GM12892 (cell line): ENCODE results near the gene TMOD3.
A peak's percentile ranks its signal among the peaks of the same experiment; 100 is the strongest.

Source experiments
- DNase-seq: peaks from one replicate; pipeline ENCODE4 v3.0.0; 2011; ENCODE audit not compliant: insufficient read length
- FAIRE-seq: peaks from 2 replicates; lab custom pipeline; 2011; peaks lifted over from hg19 to GRCh38; lab: Jason Lieb, UNC
- POLR2A ChIP-seq: IDR thresholded peaks from 2 replicates; pipeline ENCODE4 v1.6.1; 2011; ENCODE audit warnings: low read depth, low read length, control low read depth
- POLR2AphosphoS5 ChIP-seq: IDR thresholded peaks from 2 replicates; pipeline ENCODE4 v1.6.1; 2011; ENCODE audit warnings: low read depth, low read length, control low read depth
- TAF1 ChIP-seq: IDR thresholded peaks from 2 replicates; pipeline ENCODE4 v1.6.1; 2011; ENCODE audit warnings: low read depth, mild to moderate bottlenecking, control low read depth, low read length, borderline replicate concordance

The TMOD3 gene

DNA sequence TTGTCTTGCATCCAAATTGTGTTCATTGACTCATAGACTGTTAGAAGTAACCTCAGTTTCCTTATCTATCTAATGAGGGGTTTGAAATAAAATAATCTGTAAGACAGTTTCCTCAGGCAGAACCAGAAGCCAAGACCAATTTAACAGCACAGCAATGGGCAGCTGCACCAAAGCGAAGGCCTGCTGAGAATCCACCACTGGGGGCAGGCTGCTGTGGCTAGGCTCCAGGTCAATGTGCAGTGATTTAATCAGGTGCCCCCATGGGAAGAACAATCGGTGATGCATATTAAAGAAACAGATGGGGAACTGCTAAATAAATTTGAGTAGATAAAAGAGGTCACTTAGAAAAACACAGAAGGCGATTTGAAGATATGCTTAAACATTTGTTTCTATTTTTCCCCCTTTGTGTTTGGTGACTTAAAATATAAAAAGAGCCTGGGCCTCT is 28.0 kb upstream of the TMOD3 start:
- no peak for TF ChIP-seq POLR2A
- no peak for TF ChIP-seq TAF1
- TF ChIP-seq POLR2AphosphoS5: no peak
- DNase-seq (no peak), FAIRE-seq (no peak)

DNA sequence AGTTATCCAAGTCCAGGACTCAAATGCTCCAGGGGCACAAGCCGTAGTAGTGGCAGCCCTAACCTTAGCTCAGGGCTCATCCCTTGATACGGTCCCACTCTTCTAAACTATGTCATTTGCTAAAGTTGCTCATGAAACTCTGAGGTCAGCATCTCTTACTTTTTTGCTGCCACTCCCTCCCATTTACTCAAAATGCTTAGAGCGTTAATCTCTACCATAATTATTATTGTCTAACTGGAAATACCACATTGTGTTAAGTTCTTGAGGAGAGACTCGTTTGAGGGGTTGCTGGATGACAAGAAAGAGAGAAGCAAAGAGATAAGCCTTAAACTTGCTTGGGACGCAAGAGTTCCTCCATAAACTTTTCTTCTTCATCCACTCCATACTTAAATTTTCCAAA is 26.9 kb upstream of the TMOD3 start:
- no peak for DNase-seq
- no peak for TF ChIP-seq POLR2A
- TF ChIP-seq POLR2AphosphoS5: no peak
- no peak for TF ChIP-seq TAF1
- FAIRE-seq: no peak

DNA sequence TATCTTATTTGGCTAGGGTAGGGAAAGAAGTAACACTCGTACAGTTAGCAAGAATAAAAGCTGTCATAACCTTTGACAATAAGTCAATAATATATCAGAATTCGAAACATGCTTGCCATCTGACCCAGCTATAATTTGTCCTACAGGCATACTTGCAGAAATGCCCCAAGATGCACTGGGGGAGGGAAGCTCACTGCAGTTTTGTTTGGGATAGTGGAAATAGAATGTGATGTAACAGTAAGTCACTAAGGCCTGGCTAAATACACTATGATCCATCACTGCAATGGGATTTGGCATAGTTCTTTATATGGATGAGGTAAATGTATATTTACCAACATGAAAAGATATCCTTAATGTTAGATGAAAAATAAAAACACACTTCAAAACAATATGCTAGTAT is 25.5 kb upstream of the TMOD3 start:
- TF ChIP-seq POLR2AphosphoS5: no peak
- TF ChIP-seq POLR2A: no peak
- no peak for TF ChIP-seq TAF1
- FAIRE-seq: no peak
- DNase-seq: no peak

DNA sequence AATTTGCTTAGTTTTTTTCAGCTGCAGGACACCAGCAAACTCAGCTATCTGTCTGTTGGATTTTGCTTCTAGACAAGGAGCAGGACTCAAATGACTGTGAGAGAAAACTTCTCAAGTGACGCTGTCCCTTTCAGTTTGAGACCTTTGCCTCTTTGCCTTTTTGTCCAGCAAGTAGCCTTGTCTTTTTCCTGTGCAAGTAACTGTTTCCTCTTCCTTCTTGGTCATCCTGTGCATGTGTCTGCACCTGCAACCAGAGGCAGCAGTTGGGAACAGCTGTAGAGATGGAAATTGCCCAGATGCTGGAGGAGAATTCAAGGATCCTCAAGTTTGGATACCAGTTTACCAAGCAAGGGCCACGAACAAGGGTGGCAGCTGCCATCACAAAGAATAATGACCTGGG is 23.3 kb upstream of the TMOD3 start:
- no peak for FAIRE-seq
- DNase-seq: no peak
- TF ChIP-seq POLR2AphosphoS5: no peak
- no peak for TF ChIP-seq TAF1
- TF ChIP-seq POLR2A: no peak

DNA sequence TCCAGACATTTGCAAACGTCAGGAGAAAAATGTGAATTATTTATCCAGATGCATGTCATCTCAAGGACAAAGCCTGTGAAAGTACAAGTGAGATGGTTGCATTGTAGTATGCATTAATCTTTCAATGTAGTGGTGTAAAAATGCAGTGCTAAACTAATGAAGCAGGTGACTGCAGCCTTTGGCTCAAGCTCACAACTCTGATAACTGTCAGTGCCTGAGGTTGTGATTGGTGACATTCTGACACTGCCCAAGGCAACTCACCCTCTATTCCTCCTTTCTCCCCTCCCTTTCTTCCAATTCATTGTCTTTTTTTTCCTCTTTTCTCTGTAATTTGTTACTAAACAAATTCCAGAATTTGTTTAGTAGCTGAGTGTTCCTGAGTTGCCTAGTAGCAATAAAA is 20.0 kb upstream of the TMOD3 start:
- no peak for TF ChIP-seq TAF1
- TF ChIP-seq POLR2A: no peak
- no peak for TF ChIP-seq POLR2AphosphoS5
- no peak for FAIRE-seq
- DNase-seq: no peak

DNA sequence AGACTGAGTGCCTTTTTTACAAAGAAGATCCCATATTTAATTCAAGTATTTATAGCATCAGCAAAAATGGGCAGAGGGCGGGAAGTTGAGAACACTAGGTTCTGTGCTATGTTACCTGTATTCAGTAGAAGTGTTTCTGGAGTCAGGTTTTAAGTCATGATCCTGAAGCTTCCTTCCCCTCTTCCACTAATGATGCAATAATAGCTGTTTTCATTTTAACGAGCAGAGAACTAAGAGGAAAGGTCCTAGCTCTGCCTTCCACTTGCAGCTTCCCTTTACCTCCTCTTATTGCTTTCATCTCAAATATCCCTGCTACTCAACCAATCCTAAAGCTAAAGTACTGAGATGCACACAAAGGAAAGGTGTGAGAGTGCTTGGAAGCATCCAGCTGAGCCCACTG is 16.9 kb upstream of the TMOD3 start:
- FAIRE-seq: no peak
- no peak for DNase-seq
- TF ChIP-seq TAF1 (no peak), POLR2AphosphoS5 (no peak), POLR2A (no peak)

DNA sequence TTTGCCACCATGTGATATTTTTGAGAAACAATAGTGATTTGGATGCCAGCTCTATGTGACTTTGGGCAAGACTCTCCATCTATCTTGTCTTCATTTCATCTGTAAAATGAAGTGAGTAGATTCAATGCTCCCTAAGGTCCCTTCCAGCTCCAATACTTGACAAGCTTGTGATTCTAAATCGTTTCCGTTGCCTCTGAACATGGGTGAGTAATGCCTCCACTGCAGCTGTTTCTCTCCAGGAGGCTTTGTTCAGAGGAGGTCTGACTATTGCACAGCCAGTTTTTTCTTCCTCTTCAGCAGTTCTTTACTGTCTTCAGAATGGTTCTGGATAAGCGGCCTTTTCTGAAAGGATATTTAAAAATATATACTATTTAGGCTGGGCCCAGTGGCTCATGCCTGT is 14.8 kb upstream of the TMOD3 start:
- DNase-seq (no peak), FAIRE-seq (no peak)
- TF ChIP-seq POLR2A: no peak

DNA sequence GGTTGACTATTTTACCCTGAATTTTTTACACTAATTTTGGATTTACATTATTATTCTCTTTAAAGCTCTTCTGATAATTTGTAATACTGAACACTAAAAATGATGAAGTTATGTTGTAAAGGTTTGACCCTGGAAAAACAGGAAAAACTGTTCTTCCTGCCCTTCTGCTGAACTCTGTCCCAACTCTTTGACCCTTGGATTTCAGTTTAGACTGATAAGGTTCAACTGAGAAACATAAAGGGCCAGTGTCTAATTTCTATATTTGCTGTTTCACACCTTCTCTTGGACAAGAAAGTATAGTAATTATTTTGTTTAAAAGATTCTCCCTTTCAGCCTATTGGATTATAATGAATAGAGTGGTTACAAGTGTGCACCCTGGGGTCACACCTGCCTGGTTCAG is 12.8 kb upstream of the TMOD3 start:
- DNase-seq (no peak), FAIRE-seq (no peak)
- no peak for TF ChIP-seq TAF1
- TF ChIP-seq POLR2A: no peak
- TF ChIP-seq POLR2AphosphoS5: no peak

DNA sequence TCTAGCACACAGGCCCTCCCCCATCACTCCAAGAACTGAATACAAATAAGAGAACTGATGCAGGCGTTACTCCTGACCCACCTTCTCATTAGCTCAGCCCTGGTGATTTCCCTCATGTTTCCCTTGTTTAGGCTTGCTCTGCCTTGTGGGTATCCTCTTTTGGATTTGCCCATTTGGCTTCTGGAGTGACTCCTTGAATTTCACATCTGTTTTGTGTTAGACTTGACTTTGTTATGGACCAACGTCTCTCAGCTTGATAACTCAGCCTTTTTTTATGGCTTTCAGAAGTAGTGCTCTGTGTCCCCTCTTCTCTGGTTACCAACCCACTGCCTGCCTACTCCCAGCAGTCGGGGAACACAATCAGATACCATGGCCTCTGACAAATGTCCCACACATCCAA is 11.3 kb upstream of the TMOD3 start:
- DNase-seq (no peak), FAIRE-seq (no peak)
- no peak for TF ChIP-seq TAF1
- no peak for TF ChIP-seq POLR2A
- TF ChIP-seq POLR2AphosphoS5: no peak

DNA sequence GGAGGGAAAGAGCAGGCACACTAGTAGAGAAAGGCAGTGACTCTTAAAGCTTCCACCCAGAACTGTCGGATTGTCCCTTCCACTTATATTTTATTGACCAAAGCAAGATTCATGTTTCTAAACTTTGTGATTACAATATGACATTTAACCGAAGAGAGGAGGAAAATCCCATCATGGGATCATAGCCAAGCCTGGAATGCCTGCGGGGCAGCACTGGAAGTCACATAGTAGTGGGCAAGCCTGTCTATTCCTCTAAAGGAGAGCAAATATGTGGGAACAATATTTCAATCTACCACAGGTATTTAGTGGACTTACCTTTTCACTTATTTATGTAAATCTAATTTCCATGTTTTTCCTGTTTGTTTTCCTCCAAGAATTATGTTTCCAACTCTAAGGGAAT is 3.8 kb upstream of the TMOD3 start:
- DNase-seq (no peak), FAIRE-seq (no peak)
- no peak for TF ChIP-seq POLR2A
- TF ChIP-seq POLR2AphosphoS5: no peak
- no peak for TF ChIP-seq TAF1

DNA sequence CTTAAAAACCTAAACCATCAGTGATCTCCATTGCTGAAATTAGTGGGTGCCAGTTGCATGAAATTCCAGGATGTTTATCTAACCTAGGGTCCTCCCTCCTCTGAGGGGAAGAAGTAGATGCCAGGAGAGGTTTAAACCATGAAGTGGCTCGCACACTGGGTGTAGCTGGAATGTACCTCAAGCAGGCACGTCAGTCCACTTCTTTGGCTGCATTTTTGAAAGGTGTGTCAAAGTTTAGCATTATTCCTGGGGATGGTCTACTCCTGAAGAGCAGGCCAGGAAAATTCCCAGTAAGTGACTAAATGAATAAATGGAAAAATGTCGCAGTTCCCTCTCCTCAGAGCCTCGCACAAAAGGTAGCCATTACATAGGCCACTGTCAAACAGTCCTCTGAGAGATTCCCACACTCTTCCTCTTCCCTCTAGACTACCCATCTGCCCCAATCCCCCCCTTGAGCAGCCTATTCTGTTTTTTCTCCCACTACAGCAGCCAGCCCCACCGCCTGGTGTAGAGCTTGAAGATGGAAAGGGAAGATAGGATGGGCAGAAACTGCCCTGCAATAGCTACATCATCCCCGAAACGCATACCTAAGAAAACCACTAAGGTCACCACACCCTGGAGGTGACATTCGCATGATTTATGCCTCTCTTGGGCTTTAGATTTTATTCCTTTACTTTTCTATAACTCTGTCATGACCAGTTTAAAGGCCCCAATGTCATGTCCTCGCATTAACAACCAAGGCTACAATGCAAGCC is 655 bp upstream of the TMOD3 start:
- FAIRE-seq (no peak), DNase-seq (no peak)
- TF ChIP-seq POLR2A (no peak), POLR2AphosphoS5 (no peak), TAF1 (no peak)

DNA sequence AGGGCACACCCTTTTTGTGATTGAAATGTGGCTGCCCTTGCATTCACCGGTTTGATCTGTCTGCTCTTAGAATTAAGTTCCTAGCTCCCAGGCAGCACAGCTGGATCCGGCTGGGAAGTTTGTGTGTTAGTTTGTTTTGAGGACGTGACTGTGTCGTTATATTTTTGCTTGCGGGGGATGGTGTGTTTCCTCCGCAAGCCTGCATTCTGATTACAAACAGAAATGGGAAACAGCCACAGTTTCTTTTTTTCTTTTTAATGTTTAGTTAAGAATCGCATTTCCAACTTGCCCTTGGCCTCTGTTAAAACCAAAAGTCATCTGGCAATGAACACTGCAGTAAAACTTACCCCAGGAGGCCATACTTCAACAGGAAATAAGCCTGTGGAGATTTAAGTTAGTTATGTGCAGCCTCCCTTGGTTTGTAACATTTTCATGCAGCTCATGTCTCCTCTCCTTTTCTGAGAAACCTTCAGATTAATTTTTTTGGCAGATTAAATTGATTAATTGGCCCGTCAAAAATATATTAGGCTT is 888 bp downstream of the TMOD3 start:
- DNase-seq (no peak), FAIRE-seq (no peak)
- TF ChIP-seq POLR2AphosphoS5 (no peak), TAF1 (0 out of 2 replicates have a peak, but pooled peaks have one; percentile 25)
